Prostate gland (tissue), 2 donors: ENCODE measurements around the gene CDR2L.

Experiments
- CTCF ChIP-seq, 4 experiments: fragments of 200-600 bp in 2 of 4; fragments of 450-650 bp in 2 of 4; sonication (generic) in 2 of 4; IDR thresholded peaks; 1 replicate in 3 of 4; 2 replicates in 1 of 4; pipeline ENCODE4 v1.5.1; 2016 to 2019; ENCODE audit warnings: antibody characterized with exemption in 4 of 4, mild to moderate bottlenecking in 2 of 4, moderate library complexity in 2 of 4
- POLR2A ChIP-seq: fragments of 450-650 bp; IDR thresholded peaks from one replicate; pipeline ENCODE4 v1.6.1; 2016; ENCODE audit warnings: antibody characterized with exemption, mild to moderate bottlenecking
- POLR2AphosphoS5 ChIP-seq: sonication (generic); formaldehyde crosslinking; IDR thresholded peaks from one replicate; pipeline ENCODE4 v1.6.1; 2017; ENCODE audit warnings: antibody characterized with exemption

- TF ChIP-seq CTCF (IDR thresholded peaks at IDR 0.05) (no peak), POLR2AphosphoS5 (no peak), POLR2A (no peak)
Measured at GRCh38 chr17:75012096-75012345, 24.6 kb downstream of the CDR2L start.
